Measurements from ENCODE around the gene RAB1B.

DNA sequence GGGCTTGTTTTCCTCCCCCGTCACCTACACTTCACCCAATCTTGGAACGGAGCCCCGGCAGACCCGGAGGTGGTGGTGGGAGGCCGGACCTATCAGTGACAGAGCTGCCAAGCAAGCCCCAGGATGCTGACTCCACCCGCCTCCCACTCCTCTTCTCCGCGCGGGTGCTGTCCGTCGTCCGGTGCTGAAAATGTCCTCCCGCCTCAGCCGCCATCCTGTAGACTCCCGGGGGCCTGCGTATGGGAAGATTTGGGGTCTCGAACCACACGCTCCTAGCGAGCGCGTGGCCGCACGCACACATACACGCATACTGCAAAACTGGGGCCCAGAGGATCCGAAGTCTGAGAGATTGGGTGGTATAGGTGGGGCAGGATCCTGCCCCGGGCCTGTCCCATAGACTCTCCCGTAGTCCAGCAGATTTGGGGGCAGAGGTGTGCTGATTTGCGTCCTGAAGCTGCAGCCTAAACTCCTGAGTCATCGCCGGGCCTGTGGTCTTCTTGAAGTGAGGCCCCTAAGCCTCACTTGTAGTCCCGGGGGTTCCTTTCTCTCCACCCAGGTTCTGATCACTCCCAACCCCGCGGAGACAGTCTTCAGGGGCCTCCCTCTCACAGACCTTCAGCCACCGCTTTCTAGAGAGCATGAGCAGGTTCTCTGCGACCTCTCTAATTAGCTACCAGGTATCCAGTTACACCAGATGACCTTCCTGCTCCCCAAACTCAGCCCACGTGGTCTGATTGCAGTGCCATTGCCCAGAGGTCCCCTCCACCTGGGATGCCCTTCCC is 21.3 kb downstream of the RAB1B start:
- TF ChIP-seq POLR2A (IDR thresholded peaks at IDR 0.05; ENCODE audit: low read depth) (no peak), CTCF (IDR thresholded peaks at IDR 0.05) (no peak), EP300 (IDR thresholded peaks at IDR 0.05) (no peak), POLR2AphosphoS5 (IDR thresholded peaks at IDR 0.05) (no peak)
